Stimulated activated CD4-positive, alpha-beta T cell treated with anti-CD3 and anti-CD28 coated beads, Interleukin-4, amount 100 ng/mL, for 4 hours (primary cell): Measurements from ENCODE around the gene FOXO6.
A peak's percentile ranks its signal among the peaks of the same experiment; 100 is the strongest.

ENCODE experiments used
- DNase-seq, 2 experiments: peaks; one replicate each; pipeline ENCODE4 v3.0.0-alpha.2; 2020

Gene FOXO6

GRCh38 chr1:41353744-41354143 is 7.5 kb upstream of the FOXO6 start:
- no peak for DNase-seq

- DNase-seq = no peak
Observed at GRCh38 chr1:41354956-41355355, 6.3 kb upstream of the FOXO6 start.

GRCh38 chr1:41355356-41355755 is 5.9 kb upstream of the FOXO6 start:
- DNase-seq = no peak

GRCh38 chr1:41355761-41356160 is 5.5 kb upstream of the FOXO6 start:
- no peak for DNase-seq

GRCh38 chr1:41356752-41357151 is 4.5 kb upstream of the FOXO6 start:
- no peak for DNase-seq

GRCh38 chr1:41357451-41358101 is 3.7 kb upstream of the FOXO6 start:
- no peak for DNase-seq

- DNase-seq = no peak
Observed at GRCh38 chr1:41358131-41359021, 2.9 kb upstream of the FOXO6 start.

GRCh38 chr1:41359211-41360073 is 1.8 kb upstream of the FOXO6 start:
- no peak for DNase-seq

GRCh38 chr1:41360074-41360785 is 1.0 kb upstream of the FOXO6 start:
- no peak for DNase-seq

- DNase-seq = peak in 1 of 2 experiments; percentile 25
Observed at GRCh38 chr1:41361495-41362356, 492 bp downstream of the FOXO6 start.

- DNase-seq = no peak
Observed at GRCh38 chr1:41362357-41362721, 1.1 kb downstream of the FOXO6 start.

GRCh38 chr1:41362749-41363590 is 1.7 kb downstream of the FOXO6 start:
- no peak for DNase-seq

GRCh38 chr1:41363591-41364320 is 2.5 kb downstream of the FOXO6 start:
- no peak for DNase-seq

- no peak for DNase-seq
Observed at GRCh38 chr1:41364442-41365319, 3.4 kb downstream of the FOXO6 start.

- no peak for DNase-seq
Observed at GRCh38 chr1:41365320-41365633, 4.0 kb downstream of the FOXO6 start.

GRCh38 chr1:41365772-41366454 is 4.7 kb downstream of the FOXO6 start:
- peak in 1 of 2 experiments; percentile 16 for DNase-seq

GRCh38 chr1:41366455-41367287 is 5.4 kb downstream of the FOXO6 start:
- DNase-seq = peak; percentile 27 to 30

GRCh38 chr1:41367288-41367642 is 6.0 kb downstream of the FOXO6 start:
- no peak for DNase-seq
